HuH-7.5 (cell line): ENCODE data around the gene NOD1.
"Not testable (repeated sequence)": the region's sequence is repeated elsewhere in the genome, so short reads cannot be mapped to it uniquely, and the experiment has no call there.

Source experiments
- DNase-seq: peaks from one replicate; pipeline ENCODE4 v3.0.0; 2011; ENCODE audit warnings: low spot score

The NOD1 gene

GRCh38 chr7:30478349-30479201 lies at the start of gene NOD1:
NOD1 (minus strand) TSS chr7:30478784; CDS start chr7:30456921, 21,863 bp downstream.
- peak; percentile 60 for DNase-seq

- not testable (repeated sequence) for DNase-seq
Measured at GRCh38 chr7:30527297-30527696, 48.7 kb upstream of the NOD1 start.

GRCh38 chr7:30526163-30526562 lies 47.6 kb upstream of the NOD1 start:
- DNase-seq = no peak

- DNase-seq = no peak
Measured at GRCh38 chr7:30525429-30525828, 46.8 kb upstream of the NOD1 start.

GRCh38 chr7:30524545-30524944 lies 46.0 kb upstream of the NOD1 start:
- no peak for DNase-seq

GRCh38 chr7:30523466-30523865 lies 44.9 kb upstream of the NOD1 start:
- no peak for DNase-seq

GRCh38 chr7:30522159-30522558 lies 43.6 kb upstream of the NOD1 start:
- no peak for DNase-seq

- DNase-seq = no peak
Measured at GRCh38 chr7:30521532-30521931, 42.9 kb upstream of the NOD1 start.

- DNase-seq = no peak
Measured at GRCh38 chr7:30519122-30519521, 40.5 kb upstream of the NOD1 start.

GRCh38 chr7:30515761-30516160 lies 37.2 kb upstream of the NOD1 start:
- no peak for DNase-seq

- DNase-seq = no peak
Measured at GRCh38 chr7:30514776-30515175, 36.2 kb upstream of the NOD1 start.

GRCh38 chr7:30514177-30514576 lies 35.6 kb upstream of the NOD1 start:
- DNase-seq = no peak

- DNase-seq = no peak
Measured at GRCh38 chr7:30513762-30514161, 35.2 kb upstream of the NOD1 start.

GRCh38 chr7:30511973-30512662 lies 33.5 kb upstream of the NOD1 start:
- no peak for DNase-seq

- no peak for DNase-seq
Measured at GRCh38 chr7:30511494-30511893, 32.9 kb upstream of the NOD1 start.

- DNase-seq = peak; percentile 15
Measured at GRCh38 chr7:30510124-30511075, 31.8 kb upstream of the NOD1 start.

GRCh38 chr7:30509171-30509857 lies 30.7 kb upstream of the NOD1 start:
- not testable (repeated sequence) for DNase-seq

GRCh38 chr7:30507346-30507900 lies 28.8 kb upstream of the NOD1 start:
- not testable (repeated sequence) for DNase-seq

GRCh38 chr7:30505174-30505697 lies 26.7 kb upstream of the NOD1 start:
- DNase-seq = no peak

- DNase-seq = peak; percentile 91
Measured at GRCh38 chr7:30504301-30505173, 26.0 kb upstream of the NOD1 start, which contains the start of gene GGCT. GGCT (minus strand) TSS chr7:30504829; CDS start chr7:30504709, 120 bp downstream.
